ENCODE measurements around the gene HRH2.
"Not testable (repeated sequence)": the region's sequence is repeated elsewhere in the genome, so short reads cannot be mapped to it uniquely, and the experiment has no call there.

HRH2 gene, protein sequence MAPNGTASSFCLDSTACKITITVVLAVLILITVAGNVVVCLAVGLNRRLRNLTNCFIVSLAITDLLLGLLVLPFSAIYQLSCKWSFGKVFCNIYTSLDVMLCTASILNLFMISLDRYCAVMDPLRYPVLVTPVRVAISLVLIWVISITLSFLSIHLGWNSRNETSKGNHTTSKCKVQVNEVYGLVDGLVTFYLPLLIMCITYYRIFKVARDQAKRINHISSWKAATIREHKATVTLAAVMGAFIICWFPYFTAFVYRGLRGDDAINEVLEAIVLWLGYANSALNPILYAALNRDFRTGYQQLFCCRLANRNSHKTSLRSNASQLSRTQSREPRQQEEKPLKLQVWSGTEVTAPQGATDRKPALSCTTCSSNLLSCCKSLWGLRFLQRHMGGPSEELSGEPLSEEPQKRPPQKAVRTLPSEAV

GRCh38 chr5:175657593-175658271 lies at the start of gene HRH2:
Gene HRH2, plus strand, starts transcription at chr5:175658071. Its CDS starts 25,163 bp downstream, at chr5:175683234.
- DNase-seq = peak; percentile 65 to 72

DNA sequence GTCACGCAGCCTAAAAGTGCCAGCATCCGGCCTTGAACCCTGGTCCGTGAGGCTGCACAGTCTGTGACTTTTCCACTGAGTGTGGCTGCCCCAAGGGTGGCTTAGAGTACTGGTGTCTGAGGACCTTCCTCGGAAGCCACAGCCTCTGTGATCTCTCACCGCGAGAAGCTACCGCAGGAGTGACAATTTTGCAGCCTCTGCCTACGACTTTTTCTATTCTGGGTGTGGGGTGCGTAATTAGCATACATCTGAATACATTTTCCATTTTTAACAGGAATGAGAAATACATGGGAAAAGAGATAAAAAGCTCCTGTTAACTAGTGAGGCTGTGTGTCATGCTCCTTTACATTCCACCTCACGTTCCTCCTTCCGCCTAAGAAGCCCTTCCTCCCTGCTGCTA lies 48.3 kb upstream of the HRH2 start:
- DNase-seq = peak; percentile 44 to 54

DNA sequence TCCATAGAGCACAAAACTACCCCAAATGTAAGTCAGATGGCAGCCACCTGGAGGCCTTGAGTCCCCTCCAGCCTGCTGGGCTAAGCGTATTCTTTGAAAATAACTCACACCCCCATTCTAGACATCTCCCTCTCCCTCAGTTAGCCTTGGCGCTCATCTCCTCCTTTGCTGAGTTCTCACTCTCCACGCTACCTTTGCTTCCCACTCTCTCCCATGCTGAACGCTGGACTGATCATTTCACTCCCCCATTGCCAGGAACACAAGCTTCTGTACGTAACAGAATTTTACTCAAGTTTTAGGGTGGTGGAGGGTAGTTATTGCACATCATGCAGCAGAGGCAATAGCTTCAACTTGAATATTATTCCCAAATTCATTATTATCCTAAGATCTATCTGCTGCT lies 47.5 kb upstream of the HRH2 start:
- no peak for DNase-seq

GRCh38 chr5:175610898-175611297 lies 47.0 kb upstream of the HRH2 start:
- no peak for DNase-seq

- no peak for DNase-seq
These were observed 43.6 kb upstream of the HRH2 start for GRCh38 chr5:175614223-175614815.

GRCh38 chr5:175614861-175615260 lies 43.0 kb upstream of the HRH2 start:
- no peak for DNase-seq

DNA sequence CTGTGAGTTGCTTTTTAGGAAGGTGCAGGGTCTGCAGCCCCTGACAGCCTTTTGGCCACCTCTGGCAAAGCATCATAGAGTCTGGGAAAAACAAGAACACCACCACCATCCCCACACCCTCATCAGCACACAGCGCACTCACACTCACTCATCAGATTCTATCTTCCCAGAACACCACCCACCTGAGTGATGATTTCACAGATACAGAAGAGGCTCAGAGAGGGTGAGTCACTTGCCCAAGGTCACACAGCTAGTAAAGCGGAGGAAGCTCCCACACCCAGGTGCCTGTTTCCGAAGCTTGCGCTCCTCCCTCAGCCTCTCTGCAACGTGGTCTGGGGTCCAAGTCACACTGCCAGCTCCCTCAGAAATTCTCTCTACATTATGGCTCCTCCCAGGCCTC lies 41.8 kb upstream of the HRH2 start:
- peak; percentile 12 to 15 for DNase-seq

DNA sequence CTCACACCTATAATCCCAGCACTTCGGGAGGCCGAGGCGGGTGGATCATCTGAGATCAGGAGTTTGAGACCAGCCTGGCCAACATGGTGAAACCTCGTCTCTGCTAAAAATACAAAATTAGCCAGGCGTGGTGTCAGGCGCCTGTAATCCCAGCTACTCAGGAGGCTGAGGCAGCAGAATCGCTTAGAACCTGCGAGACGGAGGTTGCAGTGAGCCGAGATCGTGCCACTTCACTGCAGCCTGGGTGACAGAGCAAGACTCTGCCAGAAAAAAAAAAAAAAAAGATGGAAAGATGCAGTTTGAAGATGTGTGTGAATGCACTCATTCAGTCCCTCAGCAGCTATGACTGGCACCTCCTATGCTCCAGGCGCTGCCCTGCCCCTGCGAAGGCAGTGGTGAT lies 41.3 kb upstream of the HRH2 start:
- DNase-seq = not testable (repeated sequence)

- no peak for DNase-seq
These were observed 40.4 kb upstream of the HRH2 start for GRCh38 chr5:175617447-175617846.

- DNase-seq = no peak
These were observed 37.3 kb upstream of the HRH2 start for GRCh38 chr5:175620527-175620926.

- no peak for DNase-seq
These were observed 35.9 kb upstream of the HRH2 start for GRCh38 chr5:175621971-175622370.

- DNase-seq = no peak
These were observed 34.8 kb upstream of the HRH2 start for GRCh38 chr5:175623088-175623487.

- DNase-seq = no peak
These were observed 33.6 kb upstream of the HRH2 start for GRCh38 chr5:175624316-175624715.

- DNase-seq = no peak
These were observed 30.9 kb upstream of the HRH2 start for GRCh38 chr5:175627005-175627404.

GRCh38 chr5:175627739-175628138 lies 30.1 kb upstream of the HRH2 start:
- no peak for DNase-seq

GRCh38 chr5:175628668-175629067 lies 29.2 kb upstream of the HRH2 start:
- DNase-seq = no peak

DNA sequence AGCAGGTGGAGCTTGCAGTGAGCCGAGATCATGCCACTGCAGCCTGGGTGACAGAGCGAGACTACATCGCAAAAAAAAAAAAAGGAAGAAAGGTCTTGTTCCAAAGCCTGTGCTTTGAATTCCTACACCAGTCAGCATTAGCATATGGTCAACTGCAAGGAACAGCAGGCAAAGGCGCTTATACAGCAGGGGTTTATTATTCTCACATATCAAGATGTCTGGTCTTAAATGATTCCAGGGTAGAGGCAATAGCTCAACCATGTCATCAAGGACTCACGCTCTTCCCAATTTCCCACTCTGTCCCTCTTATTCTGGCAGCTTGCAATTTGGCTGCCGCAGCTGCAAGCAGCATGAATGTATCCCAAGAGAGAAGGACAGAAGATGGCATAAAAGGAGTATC lies 28.6 kb upstream of the HRH2 start:
- DNase-seq = no peak

DNA sequence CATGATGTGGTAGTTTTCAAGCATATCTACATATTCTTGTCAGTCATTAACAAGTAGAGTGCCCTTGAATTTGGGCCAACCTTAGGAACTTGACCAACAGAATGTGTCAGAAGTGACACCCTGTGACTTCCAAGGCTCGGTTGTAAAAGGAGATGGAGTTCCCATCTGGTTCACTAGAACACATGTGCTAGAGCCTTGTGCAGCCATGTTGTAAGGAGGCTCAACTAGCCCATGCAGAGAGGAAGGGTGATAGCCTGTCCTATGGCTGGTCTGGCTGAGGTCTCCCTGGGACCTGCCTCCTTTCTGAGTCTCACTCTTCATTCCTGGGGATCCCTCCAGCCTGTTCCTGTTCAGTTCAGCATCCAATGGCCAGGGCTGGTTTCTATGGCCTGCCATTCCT lies 28.1 kb upstream of the HRH2 start:
- no peak for DNase-seq

DNA sequence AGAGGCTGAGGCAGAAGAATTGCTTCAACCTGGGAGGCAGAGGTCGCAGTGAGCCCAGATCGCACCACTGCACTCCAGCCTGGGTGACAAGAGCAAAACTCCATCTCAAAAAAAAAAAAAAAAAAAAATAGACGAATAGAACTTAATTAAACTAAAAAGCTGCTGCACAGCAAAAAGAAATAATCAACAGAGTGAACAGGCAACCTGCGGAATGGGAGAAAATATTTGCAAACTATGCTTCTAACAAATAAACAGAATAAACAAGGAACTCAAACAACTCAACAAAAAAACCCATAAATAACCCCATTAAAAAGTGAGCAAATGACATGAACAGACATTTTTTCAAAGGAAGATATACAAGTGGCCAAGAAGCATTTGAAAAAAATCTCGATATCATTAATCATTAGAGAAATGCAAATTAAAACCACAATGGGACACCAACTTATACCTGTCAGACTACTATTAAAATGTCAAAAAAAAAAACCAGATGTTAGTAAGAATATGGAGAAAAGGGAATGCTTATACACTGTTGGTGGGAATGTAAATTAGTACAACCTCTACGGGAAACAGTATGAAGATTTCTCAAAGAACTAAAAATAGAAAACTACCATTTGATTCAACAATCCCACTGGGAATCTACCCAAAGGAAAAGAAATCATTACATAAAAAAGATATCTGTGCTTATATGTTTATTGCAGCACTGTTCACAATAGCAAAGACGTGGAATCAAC lies 21.9 kb upstream of the HRH2 start:
- no peak for DNase-seq

DNA sequence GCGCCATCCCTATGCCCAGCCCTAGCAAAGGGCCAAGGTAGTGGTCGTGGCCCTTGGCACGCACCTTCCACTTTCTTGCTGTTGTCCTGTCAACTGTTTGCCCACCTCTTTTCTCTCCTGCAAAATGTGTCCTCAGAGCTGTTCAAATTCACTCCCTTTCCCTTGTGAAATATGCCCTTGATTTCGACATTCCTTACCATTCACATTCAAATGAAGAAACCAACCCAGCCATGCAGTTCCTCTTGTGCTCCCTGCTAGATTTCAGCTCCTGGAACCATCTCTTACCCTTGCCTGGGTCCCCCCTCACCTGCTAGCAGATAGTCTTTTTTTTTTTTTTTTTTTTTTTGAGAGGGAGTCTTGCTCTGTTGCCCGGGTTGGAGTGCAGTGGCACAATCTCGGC lies 19.6 kb upstream of the HRH2 start:
- DNase-seq = no peak

GRCh38 chr5:175640106-175640775 lies 17.6 kb upstream of the HRH2 start:
- DNase-seq = no peak

- no peak for DNase-seq
These were observed 14.9 kb upstream of the HRH2 start for GRCh38 chr5:175642998-175643397.

- DNase-seq = no peak
These were observed 11.6 kb upstream of the HRH2 start for GRCh38 chr5:175646251-175646650.

All from activated CD4-positive, alpha-beta T cell treated with anti-CD3 and anti-CD28 coated beads, Interleukin-2, amount 50 U/mL, for 48 hours (primary cell).